Activated CD8-positive, alpha-beta memory T cell treated with anti-CD3 and anti-CD28 coated beads, Interleukin-2, amount 50 U/mL, for 1 hour (primary cell): Measurements from ENCODE around the gene RUVBL2.

ENCODE experiments used
- DNase-seq: peaks from one replicate; pipeline ENCODE4 v3.0.0-alpha.2; 2020; ENCODE audit errors: extremely low read depth

The RUVBL2 gene

DNA sequence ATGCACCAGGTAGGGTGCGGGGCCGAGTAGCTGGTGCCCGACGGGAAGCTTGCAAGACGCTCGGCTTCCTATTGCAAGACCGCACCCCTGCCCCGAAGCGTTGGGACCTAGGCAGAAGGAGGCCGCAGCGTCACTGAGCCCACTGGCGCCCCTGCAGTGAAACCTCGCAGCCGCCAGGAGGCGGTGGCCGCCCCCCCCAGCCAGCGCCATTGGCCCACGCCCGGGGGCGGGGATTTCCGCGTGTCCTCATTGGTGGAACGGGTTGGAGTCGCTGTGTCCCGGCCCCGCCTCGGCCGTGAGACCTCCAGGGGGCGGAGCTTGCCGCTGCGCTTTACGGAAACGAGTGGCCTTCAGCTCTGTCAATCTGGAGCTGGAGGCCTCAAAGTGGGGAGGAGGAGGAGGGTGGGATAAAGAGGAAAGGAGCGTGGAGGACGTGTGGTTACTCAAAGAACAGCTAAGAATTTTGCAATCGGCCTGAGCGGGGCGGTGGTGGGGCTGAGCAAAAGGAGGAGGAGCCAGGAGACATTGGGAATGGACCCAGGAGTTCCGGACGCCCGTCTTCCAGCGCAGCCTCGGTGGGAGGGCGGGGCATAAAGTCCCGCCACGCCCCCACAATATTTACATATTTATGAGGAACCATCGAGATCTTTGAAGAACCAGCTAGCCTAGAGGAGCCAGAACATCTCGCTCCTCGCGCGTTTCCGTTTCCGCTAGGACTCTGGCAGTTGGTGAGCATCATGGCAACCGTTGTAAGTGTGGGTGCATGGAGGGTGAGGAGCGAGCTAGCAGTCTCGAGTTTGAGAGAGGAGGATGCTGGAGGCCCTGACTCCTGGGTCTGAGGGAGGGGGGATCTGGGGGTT is at the start of gene RUVBL2, which contains the start of gene GYS1:
Gene RUVBL2, plus strand, starts transcription at position 713 of the 860 bp plus-strand sequence. Its CDS starts 25 bp downstream, at position 738.
Gene GYS1, minus strand, starts transcription at position 135 of the 860 bp plus-strand sequence. CDS start 197 bp downstream, outside the sequence.
- DNase-seq, result peak; percentile 94

GRCh38 chr19:48945415-48945814 is 48.3 kb upstream of the RUVBL2 start:
- DNase-seq, result no peak

GRCh38 chr19:48945817-48946216 is 47.9 kb upstream of the RUVBL2 start:
- DNase-seq, result no peak

DNA sequence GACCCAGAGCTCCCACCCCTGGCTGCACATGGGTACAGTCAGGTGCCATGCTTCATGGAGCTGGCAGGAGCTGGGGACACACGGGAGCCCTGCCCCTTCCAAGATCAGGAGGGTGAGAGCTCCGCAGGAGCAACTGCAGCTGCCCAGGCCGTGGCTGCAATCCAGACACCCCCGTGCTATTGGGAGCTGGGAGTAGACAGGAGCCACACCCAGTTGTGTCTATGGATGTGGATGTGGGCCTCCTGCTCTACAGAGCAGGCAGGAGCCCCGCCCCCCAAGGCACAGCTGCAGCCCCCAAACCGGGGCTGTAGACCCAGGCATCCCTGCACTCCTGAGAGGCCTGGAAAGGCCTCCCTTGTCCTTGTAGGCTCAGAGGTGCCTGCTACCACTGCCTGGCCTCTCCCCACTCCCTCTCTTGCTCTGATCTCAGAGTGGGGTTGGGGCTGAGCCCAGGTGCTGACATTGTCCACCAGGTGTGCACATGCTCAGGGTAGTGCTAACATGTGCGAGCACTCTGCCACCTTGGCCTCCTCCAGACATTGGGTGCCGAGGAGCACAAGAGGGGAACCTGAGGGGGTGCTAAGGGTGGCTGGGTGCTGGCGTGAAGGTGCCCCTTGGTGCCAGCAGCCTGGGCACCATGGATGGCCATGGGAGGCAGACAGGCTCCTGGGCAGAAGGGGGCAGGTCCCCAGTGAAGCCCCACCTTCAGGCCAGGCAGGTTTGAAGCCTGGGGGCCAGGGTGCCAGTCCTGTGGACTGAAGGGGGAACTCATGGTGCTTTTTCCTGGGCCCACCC is 47.0 kb upstream of the RUVBL2 start:
- no peak for DNase-seq

- no peak for DNase-seq
Observed at GRCh38 chr19:48947258-48947542, 46.5 kb upstream of the RUVBL2 start.

DNA sequence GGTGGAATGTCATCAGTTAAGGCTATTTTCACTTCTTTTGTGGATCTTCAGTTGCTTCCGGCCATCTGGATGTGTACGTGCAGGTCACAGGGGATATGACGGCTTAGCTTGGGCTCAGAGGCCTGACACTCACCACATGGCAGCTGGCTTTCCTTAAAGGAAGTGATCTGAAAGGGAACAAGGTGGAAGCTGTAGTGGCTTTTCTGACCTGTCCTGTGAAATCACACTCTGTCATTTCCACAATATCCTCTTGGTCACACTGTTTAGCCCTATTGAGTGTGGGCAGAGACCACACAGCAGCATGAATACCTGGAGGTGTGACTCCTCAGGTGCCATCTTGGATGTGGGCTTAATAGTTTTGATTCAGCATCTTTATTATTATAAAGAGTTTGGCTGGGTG is 43.5 kb upstream of the RUVBL2 start:
- no peak for DNase-seq

GRCh38 chr19:48950830-48951519 is 42.7 kb upstream of the RUVBL2 start:
- DNase-seq, result no peak

- no peak for DNase-seq
Observed at GRCh38 chr19:48953141-48953540, 40.5 kb upstream of the RUVBL2 start.

- no peak for DNase-seq
Observed at GRCh38 chr19:48953990-48954594, 39.6 kb upstream of the RUVBL2 start.

GRCh38 chr19:48954595-48955307 is 38.9 kb upstream of the RUVBL2 start, which contains the start of gene BAX:
TSS of gene BAX (plus strand) at chr19:48954875. CDS start at chr19:48954929, 54 bp downstream.
- peak; percentile 21 for DNase-seq

DNA sequence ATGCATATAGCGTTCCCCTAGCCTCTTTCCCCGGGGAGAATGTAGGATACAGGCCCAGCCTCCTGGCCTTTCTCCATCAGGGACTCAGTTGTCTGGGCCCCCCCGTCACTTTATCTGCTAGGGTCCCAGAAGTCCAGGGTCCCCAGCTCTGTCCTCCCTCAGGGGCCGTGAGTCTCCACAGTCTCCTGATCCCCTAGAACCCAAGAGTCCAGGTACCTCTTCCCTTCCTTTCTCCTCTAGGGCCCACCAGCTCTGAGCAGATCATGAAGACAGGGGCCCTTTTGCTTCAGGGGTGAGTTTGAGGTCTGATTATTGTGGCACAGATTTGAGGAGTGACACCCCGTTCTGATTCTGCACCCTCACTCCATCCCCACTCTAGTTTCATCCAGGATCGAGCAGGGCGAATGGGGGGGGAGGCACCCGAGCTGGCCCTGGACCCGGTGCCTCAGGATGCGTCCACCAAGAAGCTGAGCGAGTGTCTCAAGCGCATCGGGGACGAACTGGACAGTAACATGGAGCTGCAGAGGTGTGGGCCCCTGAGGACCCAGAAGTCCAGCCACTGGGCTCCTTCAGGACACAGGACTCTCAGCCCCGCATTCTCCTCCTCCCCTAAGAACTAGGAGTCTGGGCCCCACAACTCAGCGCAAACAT is 38.3 kb upstream of the RUVBL2 start:
- no peak for DNase-seq

- DNase-seq, result no peak
Observed at GRCh38 chr19:48958006-48958405, 35.7 kb upstream of the RUVBL2 start.

DNA sequence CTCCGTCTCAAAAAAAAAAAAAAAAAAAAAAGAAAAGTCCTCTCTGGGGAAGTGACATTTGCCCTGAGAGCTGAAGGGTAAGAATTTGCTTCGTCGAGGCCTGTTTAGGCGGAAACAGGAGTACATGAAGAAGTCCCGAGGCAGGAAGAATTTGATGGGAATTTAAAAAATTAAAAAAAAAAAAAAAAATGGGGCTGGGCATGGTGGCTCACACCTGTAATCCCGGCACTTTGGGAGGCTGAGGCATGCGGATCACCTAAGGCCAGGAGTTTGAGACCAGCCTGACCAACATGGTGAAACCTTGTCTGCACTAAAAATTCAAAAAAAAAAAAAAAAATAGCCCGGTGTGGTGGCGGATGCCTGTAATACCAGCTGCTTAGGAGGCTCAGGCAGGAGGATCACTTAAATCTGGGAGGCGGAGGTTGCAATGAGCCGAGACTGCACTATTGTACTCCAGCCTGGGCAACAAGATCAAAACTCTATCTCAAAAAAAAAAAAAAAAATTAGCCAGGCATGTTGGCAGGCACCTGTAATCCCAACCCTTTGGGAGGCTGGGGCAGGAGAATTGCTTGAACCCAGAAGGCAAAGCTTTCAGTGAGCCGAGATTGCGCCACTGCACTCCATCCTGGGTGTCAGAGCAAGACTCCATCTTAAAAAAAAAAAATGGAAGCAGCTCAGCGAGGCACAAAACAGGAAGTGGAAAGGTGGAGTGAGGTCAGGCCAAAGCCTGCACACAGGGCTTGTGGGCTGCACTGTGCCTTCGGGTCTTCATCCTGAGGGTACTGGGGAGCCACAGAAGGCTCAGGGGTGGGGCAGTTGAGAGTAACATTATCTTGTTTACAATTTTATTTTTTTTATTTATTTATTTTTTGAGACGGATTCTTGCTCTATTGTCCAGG is 34.1 kb upstream of the RUVBL2 start:
- DNase-seq, result no peak

GRCh38 chr19:48961051-48961649 is 32.5 kb upstream of the RUVBL2 start:
- no peak for DNase-seq

- DNase-seq, result no peak
Observed at GRCh38 chr19:48961673-48962028, 32.0 kb upstream of the RUVBL2 start.

GRCh38 chr19:48962029-48962848 is 31.4 kb upstream of the RUVBL2 start:
- no peak for DNase-seq

GRCh38 chr19:48962849-48963165 is 30.9 kb upstream of the RUVBL2 start:
- no peak for DNase-seq

DNA sequence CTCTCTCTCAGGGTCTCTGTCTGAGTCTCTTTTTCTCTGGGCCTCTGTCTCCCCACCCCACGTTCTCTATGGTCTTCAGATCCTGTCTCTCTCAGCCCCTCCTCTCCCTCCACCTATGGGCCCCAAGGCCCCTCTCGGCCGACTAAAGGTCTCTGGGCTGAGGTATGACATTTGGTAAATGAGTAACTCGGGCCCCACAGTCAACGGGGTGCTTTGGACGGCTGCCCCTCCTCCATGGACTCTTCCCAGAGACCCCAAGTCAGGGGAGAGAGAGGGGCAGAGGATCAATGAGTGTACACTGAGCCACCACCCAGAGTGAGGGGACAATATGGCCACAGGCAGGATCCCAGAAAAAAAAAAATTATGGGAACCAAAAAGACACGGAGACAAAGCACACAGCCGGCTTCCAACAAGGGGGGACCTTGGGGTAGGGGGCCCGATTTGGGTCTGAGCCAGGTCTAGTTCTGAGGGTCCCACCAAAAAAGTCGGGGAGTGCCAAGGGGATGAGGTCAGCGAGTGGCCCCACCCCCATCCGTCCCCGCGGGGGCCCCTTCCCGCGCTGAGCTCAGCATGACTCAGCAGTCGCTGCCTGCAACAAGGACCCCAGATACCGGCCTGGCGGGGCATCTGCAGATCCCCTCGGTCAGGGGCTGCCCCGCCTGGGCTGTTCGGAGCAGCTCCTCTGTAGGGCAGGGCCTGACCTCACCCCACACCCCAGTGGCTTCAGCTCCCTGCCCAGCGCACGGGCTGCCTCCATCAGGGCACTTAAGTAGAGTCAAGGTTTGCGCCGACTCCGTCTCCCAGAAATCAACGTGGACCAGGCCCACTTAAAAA is 30.1 kb upstream of the RUVBL2 start:
- DNase-seq, result no peak
